Fibroblast of mammary gland (primary cell): ENCODE measurements around the gene PPP2R2B.

ENCODE experiments used
- DNase-seq: peaks from one replicate; pipeline ENCODE4 v3.0.0-alpha.2; 2010; ENCODE audit warnings: low read depth
- H3K4me3 ChIP-seq: 2 replicates; pipeline ENCODE4 v1.5.1; 2011; ENCODE audit warnings: low read depth, mild to moderate bottlenecking, low read length, moderate library complexity; ENCODE audit not compliant: control insufficient read depth
- CTCF ChIP-seq: conservative IDR thresholded peaks from 2 replicates; pipeline ENCODE4 v1.5.1; 2011; ENCODE audit warnings: low read depth, low read length, inconsistent platforms; ENCODE audit not compliant: control insufficient read depth, insufficient read depth

Gene PPP2R2B

GRCh38 chr5:146538432-146538831 lies 340.1 kb downstream of the PPP2R2B start:
- TF ChIP-seq CTCF = no peak
- no peak for DNase-seq
- H3K4me3 ChIP-seq = no peak overlapping the region

GRCh38 chr5:146533882-146534281 lies 344.7 kb downstream of the PPP2R2B start:
- no peak for TF ChIP-seq CTCF
- DNase-seq = no peak
- H3K4me3 ChIP-seq = no peak overlapping the region

GRCh38 chr5:146533260-146533857 lies 345.2 kb downstream of the PPP2R2B start:
- peak; percentile 59 for DNase-seq
- peak; percentile 91 for TF ChIP-seq CTCF
- no peak overlapping the region for H3K4me3 ChIP-seq
